ENCODE results near the gene MAIP1.
"Not testable (repeated sequence)": the region's sequence is repeated elsewhere in the genome, so short reads cannot be mapped to it uniquely, and the experiment has no call there.

Gene MAIP1, protein sequence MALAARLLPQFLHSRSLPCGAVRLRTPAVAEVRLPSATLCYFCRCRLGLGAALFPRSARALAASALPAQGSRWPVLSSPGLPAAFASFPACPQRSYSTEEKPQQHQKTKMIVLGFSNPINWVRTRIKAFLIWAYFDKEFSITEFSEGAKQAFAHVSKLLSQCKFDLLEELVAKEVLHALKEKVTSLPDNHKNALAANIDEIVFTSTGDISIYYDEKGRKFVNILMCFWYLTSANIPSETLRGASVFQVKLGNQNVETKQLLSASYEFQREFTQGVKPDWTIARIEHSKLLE

DNA sequence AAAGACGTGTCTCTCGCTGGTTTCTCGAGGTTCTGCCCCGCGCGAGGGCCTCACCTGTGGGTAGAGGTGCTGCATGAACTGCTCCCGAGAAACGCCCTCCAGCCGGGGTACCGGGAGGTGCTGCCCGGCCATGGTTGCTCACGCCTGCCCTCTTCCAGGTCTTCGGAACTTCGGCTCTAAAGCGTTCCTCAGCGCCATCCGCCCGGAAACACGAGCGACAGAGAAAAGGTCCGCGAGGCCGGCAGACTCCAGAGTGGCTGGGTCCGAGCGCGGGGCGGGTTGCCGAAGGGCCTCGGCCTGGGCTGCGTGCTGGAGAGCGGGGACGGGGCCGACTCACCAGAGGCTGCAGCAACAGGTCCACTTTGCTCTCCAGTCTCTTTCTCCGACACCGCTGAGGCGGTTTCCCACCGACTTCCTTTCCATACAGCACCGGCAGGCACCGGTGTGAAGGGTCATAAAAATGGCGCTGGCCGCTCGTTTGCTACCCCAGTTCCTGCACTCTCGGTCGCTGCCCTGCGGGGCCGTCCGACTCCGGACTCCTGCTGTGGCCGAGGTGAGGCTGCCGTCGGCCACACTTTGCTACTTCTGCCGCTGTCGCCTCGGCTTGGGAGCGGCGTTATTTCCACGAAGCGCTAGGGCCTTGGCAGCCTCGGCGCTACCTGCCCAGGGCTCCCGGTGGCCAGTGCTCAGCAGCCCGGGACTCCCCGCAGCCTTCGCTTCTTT lies at the start of gene MAIP1, which contains the start of gene TYW5:
Gene MAIP1 (plus strand): TSS at position 244 of the 723 bp plus-strand sequence. CDS start 217 bp downstream, at position 461.
Gene TYW5 (minus strand): TSS at position 153 of the 723 bp plus-strand sequence. CDS start 21 bp downstream, at position 132.
- peak; percentile 85 for DNase-seq

DNA sequence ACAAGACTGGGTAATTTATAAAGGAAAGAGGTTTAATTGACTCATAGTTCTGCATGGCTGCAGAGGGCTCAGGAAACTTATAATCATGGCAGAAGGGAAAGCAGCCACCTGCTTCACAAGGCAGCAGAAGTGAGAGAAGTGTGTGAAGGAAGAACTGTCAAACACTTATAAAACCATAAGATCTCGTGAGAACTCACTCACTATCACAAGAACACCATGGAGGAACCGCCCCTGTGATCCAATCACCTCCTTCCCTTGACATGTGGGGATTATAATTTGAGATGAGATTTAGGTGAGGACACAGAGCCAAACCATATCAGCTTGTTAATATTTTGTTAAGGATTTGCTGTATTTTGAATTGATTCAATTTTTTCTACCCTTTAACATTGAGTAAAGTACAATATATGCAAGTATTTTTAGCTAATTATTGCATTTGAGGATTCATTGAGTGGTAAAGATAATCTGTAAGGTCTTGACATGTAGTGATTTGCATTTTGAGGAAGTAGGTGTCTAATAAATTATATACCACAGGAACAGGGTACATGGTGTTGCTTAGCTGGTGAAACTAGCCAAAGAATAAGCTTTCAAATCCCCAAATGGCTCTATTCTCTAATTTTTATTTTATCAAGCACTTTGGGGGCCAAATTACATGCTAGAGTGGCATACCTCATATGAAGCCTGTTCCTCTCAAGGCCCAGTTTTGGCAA lies 48.2 kb upstream of the MAIP1 start:
- DNase-seq = no peak

DNA sequence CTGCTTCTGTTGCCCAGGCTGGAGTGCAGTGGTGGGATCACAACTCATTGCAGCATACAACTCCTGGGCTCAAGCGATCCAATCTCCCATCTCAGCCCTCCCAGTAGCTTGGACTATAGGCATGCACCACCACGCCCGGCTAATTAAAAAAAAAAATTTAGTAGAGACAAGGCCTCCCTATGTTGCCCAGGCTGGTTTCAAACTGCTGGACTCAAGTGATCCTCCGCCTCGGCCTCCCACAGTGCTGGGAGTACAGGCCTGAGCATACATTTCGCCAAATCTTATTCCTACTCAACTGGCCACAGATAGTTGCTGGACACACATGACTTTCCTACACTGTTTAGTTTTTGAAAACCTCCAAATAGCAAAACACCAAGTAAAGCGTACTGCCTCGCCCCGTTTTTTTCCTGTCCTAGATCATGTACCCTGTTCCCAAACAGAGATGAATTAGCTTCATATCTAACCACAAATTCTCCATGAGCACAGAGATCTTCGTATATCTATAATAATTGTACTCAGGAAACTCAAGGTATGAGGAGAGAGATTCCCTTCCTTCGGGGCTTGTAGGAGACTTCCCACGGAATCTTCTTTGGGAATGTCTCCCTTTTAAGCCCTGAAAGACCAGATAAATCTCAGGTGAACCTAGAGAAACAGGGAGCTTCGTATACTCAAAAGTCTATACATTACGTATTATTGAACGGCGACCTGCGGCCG lies 44.9 kb upstream of the MAIP1 start:
- DNase-seq = no peak

DNA sequence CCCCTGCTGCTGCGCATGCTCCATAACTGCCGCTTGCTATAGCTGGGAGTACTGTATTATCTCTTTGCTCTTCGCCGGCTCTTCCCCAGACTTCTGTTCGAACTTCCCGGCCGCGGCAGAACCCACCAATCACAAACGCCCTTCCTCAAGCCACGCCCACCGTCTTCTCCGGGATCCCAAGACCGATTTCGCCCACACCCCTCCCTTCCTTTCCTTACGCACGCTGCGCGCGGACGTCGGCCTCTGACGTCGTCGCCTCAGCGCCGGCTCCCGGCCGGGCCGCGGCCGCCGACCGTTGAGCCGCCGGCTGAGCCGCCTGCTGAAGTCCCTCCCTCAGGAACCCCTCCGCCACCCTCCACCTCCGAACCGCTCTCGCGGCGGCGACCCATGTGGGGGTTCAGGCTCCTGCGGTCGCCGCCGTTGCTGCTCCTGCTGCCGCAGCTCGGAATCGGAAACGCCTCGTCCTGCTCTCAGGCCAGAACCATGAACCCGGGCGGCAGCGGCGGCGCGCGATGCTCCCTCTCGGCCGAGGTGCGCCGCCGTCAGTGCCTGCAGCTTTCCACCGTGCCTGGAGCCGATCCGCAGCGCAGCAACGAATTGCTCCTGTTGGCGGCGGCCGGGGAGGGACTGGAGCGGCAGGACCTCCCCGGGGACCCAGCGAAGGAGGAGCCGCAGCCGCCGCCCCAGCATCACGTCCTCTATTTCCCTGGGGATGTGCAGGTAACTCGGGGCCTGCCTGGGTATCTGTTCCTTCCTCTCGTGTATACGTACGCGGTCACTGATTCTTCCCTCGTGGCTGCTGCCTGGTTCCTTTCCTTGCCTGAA lies 44.1 kb upstream of the MAIP1 start, which contains the start of gene C2orf69:
Gene C2orf69 (plus strand): TSS at position 242 of the 825 bp plus-strand sequence. CDS start 146 bp downstream, at position 388.
- peak; percentile 98 for DNase-seq

DNA sequence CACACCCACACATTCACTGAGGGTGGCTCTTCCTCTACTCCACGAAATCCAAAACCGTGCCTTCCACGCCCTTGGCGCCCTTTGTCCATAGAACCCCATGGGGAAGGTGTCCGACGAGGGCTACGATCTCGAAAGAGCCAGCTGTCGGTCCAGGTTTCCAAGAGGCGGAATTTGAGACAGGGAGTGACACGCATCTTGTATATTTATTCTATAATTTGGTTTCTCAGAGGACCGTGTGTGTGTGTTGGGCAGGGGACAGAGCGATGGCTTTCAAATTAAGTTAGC lies 43.6 kb upstream of the MAIP1 start:
- DNase-seq = no peak

DNA sequence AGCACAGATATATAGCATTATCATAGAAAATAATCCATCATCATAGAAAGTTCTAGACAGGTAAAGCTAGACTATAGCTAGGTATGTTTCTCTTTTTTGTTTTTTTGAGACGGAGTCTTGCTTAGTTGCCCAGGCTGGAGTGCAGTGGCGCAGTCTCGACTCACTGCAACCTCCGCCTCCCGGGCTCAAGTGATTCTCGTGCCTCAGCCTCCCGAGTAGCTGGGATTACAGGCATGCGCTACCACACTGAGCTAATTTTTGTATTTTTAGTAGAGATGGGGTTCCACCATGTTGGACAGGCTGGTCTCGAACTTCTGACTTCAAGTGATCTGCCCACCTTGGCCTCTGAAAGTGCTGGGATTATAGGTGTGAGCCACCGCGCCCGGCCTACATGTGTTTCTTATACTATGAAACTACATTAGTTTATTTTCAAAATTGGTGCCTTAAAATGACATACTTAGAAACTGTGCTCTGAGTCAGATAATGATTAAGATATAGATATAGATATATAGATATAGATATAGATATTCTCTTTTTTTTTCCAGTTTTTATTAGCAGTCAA lies 42.7 kb upstream of the MAIP1 start:
- DNase-seq = not testable (repeated sequence)

DNA sequence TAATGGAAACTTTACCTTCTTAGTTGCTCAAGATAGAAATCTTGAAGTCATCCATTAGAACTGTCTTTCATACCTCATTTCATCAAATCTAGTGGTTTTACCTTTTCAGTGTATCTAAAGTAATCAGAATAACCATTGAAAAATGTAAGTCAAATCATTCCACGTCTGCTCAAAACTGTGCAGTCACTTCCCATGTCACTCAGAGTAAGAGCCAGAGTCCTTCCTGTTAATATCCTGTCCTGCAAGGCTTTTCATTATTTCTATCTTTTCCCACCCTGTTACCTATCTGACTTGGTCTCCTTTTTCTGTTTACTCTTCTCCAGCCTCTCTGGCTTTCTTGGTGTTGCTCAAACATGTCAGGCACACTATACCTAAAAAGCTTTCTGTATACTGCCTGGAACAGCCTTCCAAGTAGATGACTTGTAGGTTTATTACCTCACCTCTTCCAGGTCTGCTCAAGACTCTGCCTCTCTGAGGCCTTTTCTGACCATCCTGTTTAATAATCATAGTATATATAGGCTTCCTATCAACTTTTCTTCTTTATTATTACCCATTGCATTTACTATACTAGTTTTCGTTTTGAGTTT lies 40.9 kb upstream of the MAIP1 start:
- no peak for DNase-seq

DNA sequence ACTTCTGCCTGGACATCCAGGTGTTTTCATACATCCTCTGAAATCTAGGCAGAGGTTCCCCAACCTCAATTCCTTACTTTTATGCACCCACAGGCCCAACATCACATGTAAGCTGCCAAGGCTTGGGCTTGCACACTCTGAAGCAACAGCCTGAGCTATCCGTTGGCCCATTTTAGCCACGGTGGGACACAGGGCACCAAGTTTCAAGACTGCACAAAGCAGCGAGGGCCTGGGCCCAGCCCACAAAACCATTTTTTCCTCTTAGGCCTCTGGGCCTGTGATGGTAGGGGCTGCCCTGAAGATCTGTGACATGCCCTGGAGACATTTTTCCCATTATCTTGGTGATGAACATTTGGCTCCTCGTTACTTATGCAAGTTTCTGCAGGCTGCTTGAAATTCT lies 38.4 kb upstream of the MAIP1 start:
- DNase-seq = no peak

DNA sequence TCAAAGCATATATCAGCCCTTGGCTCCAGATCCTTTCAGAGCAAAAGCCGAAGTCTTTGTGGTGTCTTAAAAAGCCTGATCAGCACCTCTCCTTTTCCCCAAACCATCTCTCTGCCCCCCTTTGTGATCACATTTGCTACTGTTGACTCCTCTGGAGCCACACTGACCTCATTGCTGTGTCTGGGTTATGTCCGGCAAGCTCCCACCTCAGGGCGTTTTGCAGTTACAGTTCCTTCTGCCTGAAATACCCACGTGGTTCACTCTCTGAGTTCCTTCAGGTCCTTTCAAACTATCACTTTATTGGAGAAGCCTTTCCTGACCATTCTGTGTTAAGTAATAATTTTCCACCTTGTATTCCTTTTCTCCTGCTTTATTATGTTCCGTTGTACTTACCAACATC lies 32.5 kb upstream of the MAIP1 start:
- no peak for DNase-seq

DNA sequence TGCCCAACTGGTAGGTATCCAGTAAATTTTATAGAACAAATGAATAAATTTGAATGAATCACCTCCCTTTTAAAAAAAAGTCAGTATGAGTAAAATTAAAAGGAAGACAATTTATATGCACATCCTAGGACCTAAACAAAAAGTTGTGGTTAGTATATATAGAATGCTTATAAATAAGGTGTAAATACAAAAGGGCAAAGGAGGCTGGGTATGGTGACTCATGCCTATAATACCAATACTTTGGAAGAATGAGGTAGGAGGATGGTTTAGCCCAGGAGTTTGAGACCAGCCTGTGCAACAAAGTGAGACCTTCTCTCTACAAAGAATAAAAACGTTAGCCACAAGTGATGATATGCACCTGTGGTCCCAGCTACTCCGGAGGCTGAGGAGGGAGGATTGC lies 31.5 kb upstream of the MAIP1 start:
- DNase-seq = no peak

DNA sequence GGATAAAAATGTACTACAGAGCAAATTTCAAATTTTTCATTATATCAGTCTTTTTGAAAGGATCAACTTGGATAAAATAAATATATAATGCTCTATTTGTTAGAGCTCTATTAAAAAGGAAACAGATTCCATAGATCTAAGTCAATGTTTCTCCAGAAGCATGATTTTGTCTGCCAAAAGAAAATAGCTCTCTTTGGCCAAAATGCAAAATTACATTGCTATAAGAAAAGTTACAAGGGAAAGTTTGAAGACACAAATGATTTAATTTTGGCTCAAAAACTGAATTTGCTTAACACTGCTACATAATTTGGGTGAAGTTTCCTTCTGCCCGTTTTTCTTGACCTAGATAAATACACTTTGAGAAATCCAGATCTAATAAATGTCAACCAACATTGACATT lies 28.6 kb upstream of the MAIP1 start:
- DNase-seq = no peak

DNA sequence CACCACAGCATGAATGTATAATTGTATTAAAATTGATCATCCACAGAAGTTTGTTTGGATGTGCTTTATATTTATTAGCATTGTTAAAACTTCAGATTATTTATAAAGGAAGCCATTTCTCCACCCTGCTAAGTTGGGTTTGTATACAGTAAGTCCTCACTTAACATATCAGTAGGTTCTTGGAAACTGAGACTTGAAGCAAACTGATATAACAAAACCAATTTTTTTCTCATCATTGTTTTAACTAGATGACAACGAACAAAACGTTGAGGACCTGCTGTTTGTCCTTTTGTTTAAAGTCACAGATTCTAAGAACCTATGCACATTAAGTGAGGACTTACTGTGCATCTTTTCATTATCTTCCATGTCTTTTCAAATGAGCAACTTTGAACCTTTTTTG lies 27.2 kb upstream of the MAIP1 start:
- no peak for DNase-seq

DNA sequence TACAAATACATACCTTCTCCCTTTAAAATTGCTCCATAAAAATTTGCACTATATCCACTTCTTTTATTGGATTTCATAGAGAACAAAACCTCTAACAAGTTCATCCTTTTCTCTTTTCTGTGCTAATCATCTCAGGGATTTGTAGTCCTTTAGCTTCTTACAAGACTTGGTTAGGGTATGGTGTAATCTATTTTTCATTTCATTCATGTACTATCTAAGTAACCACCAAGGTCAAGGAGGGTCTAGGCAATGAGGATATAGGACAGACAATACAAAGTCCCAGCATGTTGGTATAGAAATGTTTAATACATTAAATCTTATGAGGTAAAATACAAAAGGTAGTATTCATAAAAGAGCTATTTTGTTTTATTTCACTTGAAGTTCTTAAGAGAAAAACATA lies 26.8 kb upstream of the MAIP1 start:
- DNase-seq = no peak

DNA sequence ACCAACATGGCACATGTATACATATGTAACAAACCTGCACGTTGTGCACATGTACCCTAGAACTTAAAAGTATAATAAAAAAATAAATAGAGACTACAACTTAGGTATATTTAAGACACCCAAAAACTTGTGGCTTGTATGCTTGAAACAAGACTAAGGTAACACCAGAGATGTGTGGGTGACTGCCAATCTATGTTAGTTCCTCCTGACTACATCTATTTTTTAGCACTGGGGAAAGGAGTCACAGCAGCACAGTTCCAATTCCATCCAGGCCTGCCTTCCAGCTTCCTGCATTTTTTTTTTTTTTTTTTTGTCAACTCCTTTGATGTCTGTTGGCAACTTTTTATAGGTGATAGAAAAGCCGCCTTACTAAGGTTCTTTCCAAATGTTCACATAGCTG lies 26.1 kb upstream of the MAIP1 start:
- DNase-seq = no peak

DNA sequence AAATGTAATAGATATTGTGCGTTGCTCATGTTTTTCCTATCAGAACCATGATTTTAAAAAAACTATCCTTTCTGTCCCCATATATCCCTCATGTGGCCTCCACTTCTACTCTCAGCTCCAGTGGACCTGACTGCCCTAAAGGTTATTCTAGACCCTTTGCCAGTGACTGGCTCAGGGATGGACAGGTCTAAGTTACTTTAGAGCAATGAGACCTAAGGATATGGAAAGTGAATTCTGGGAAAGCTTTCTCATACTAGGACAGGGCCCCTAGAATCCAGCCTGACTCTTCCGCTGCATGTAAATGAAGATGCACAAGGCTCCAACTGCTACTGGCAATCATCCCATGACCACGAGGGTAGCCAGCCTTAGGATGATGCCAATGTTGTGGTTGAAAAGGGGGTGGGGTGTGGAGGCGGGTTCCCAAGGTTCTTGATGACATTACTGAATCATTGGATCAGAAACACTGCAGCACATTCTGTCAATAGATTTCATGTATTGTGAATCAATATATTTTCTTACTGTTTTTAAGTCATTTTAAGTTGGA lies 23.0 kb upstream of the MAIP1 start:
- no peak for DNase-seq

DNA sequence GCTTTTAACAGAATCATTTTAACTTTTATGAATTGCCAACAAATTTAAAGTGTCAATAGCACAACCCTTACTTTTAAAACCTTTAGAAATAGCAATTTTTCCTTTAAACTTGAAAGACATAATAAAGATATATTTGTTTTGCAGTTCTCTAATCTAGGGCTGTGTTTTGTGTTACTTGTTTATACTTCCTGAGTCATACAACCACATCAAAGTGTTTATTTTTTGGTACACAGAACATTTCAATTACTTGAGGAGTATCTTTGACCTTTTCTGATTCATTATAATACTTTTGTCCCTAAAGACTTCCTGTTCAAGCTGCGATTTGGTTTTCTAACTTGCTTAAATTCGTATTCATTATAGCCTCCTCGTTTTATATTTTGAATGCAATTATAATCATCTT lies 21.9 kb upstream of the MAIP1 start:
- DNase-seq = no peak

DNA sequence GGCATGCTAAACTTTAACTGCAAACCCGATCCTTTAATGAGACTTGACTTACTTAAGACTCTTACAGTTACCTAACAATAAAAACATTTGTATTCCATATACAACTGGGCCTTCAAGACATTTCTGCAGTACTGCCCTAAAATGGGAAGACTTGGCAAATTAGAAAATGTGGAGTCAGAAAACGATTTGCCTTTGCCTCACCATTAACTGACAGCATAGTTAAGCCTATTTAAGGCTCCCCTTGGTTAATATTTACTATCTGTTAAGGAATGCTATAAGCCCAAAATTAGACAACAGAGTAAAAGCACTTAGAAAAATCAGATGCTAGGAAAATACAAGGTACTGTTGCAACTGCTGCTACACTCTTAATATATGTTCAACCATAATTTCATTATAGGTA lies 18.8 kb upstream of the MAIP1 start:
- no peak for DNase-seq

DNA sequence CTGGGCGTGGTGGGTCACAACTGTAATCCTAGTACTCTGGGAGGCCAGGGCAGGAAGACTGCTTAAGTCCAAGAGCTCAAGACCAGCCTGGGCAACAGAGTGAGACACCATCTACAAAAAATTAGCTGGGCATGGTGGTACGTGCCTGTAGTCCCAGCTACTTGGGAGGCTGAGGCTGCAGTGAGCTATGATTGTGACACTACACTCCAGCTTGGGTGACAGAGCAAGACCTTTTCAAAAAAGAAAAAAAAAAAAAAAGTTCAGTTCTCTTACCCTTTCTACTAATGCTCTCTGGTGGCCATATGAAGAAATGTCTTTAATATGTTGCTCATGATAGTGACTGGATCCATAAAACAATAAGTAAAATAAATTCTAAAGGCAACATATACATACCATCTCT lies 15.0 kb upstream of the MAIP1 start:
- DNase-seq = peak; percentile 10

DNA sequence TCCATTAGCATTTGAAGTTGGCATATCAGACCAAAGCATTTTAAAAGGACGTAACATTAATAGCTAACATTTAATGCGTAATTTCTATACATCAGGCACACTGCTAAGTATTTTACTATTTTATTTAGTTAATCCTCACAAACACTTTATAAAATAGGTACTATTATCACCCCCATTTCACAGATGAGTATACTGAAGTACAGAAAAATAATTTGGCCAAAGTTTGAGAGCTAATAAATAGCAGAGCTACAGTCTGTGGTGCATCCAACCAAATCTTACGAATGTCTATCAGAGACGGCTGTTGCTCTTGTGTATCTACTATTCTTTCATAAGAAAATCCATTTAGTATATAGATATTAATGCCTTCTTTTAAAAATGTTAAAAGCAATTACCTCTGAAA lies 12.0 kb upstream of the MAIP1 start:
- DNase-seq = no peak

DNA sequence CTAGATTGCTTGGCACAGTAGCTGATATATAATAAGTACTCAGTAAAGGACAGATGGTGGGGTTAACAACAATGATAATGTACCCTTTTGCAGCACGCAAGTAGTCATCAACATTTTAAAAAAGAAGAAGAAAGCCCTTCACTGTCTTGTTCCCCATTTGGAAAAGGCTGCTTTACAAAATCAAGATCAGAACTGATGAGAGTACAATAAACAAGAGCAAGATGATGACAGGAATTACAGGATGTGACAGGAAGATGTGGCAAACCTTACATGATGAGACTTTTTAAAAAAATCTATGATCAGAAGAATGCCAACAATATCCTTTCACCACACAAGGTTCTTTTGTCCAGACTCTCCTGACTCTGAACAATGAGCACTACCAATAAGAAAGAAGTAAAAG lies 9.2 kb upstream of the MAIP1 start:
- no peak for DNase-seq

DNA sequence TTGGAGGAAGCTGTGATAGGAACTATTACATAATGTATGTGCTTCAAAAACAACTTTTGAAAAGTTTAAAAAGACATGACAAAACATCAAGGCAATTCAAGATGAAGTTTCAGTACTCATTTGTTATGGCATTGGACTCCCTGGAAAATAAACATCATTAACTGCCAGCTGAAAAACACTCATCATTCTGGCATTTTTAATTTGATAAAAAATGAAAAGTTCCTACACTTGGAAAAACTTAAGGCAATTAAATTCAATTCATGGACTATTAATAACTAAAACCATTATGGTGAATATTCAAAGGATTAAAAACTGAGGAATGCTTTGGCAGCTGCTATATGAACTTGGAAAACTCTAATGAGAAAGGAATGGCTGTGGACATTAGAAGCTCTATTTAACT lies 8.5 kb upstream of the MAIP1 start:
- no peak for DNase-seq

Data from NCI-H2171 (cell line).